Measurements from ENCODE around the gene UBN1.

DNA sequence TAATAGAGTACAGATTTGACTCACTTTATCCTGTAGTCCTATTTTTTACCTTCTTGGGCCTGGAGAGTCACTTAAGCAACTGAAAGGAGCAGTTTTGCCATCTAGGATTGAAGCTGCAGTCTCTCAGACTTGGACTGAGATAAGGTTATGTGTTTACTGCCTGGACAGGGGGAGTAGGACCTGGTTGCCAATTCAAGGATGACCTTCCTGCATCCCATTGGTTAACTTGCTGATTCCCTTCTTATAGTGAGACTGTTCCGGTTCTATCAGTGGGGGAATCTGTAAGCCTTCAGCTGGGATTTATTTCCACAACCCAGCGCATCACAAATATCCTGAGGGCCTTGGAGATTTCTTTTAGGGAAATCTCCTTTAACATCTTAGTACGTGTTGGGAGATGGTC lies 2.9 kb downstream of the UBN1 start:
- no peak for TF ChIP-seq CHD4 (IDR thresholded peaks at IDR 0.05; ENCODE audit: borderline replicate concordance, low read length)
- TF ChIP-seq POLR2A (IDR thresholded peaks at IDR 0.05; ENCODE audit: insufficient read depth in 1 of 2, low read depth in 2 of 2, low read length in 2 of 2): no peak
- TF ChIP-seq GABPA (IDR thresholded peaks at IDR 0.05; ENCODE audit: low read depth, low read length): no peak
- no peak for TF ChIP-seq GABPA (CRISPR knock-in tag; IDR thresholded peaks at IDR 0.05; ENCODE audit: low read depth)
- no peak for TF ChIP-seq MTF2 (CRISPR knock-in tag; IDR thresholded peaks at IDR 0.05; ENCODE audit: borderline replicate concordance)
- no peak for TF ChIP-seq ZNF124 (CRISPR knock-in tag; IDR thresholded peaks at IDR 0.05)
- no peak for TF ChIP-seq MAX (IDR thresholded peaks at IDR 0.05)
- TF ChIP-seq, protein P1, sequence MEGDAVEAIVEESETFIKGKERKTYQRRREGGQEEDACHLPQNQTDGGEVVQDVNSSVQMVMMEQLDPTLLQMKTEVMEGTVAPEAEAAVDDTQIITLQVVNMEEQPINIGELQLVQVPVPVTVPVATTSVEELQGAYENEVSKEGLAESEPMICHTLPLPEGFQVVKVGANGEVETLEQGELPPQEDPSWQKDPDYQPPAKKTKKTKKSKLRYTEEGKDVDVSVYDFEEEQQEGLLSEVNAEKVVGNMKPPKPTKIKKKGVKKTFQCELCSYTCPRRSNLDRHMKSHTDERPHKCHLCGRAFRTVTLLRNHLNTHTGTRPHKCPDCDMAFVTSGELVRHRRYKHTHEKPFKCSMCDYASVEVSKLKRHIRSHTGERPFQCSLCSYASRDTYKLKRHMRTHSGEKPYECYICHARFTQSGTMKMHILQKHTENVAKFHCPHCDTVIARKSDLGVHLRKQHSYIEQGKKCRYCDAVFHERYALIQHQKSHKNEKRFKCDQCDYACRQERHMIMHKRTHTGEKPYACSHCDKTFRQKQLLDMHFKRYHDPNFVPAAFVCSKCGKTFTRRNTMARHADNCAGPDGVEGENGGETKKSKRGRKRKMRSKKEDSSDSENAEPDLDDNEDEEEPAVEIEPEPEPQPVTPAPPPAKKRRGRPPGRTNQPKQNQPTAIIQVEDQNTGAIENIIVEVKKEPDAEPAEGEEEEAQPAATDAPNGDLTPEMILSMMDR (CRISPR knock-in tag; IDR thresholded peaks at IDR 0.05): no peak

Measured in HepG2 (cell line).